ENCODE results near the gene CLASP1. TPM values are rescaled to one million over a fixed set of nuclear protein-coding genes. Genes with fewer than 3 reads are reported as not detected.
"Not testable (repeated sequence)": the region's sequence is repeated elsewhere in the genome, so short reads cannot be mapped to it uniquely, and the experiment has no call there.

CLASP1 gene
- total and polyA plus RNA-seq, 4 donors, result 11.8 to 81.8 (median 40.3) TPM

GRCh38 chr2:121639846-121640245 lies 9.4 kb downstream of the CLASP1 start:
- not testable (repeated sequence) for H3K4me1 ChIP-seq (ENCODE audit: control insufficient read depth in 1 of 2, insufficient read depth in 2 of 2, low read length in 2 of 2); H3K27ac ChIP-seq (ENCODE audit: low read depth in 1 of 2, low read length in 2 of 2); H3K4me3 ChIP-seq (ENCODE audit: low read length in 2 of 2); ATAC-seq (ENCODE audit: low FRiP score); H3K36me3 ChIP-seq (ENCODE audit: control insufficient read depth in 1 of 2, insufficient read depth in 2 of 2, low read length in 1 of 2); H3K27me3 ChIP-seq (ENCODE audit: control insufficient read depth in 1 of 2, insufficient read depth in 2 of 2, low read length in 1 of 2); H3K9me3 ChIP-seq (ENCODE audit: control insufficient read depth, low read length); DNase-seq
- intact Hi-C loops (cut with DNase I), result loop anchor here in 1 of 2 donors (10.0 kb wide), 1 partner anchor 65 kb away; no protein-coding TSS in a partner anchor
- WGBS, 2 donors, result 93 to 96% methylated on average over 4 to 6 of the region's 6 CpGs

GRCh38 chr2:121638333-121638732 lies 10.9 kb downstream of the CLASP1 start:
- no peaks in the 10 kb centered on the region for H3K36me3 ChIP-seq (ENCODE audit: control insufficient read depth in 1 of 2, insufficient read depth in 2 of 2, low read length in 1 of 2)
- 90 to 96% methylated on average over 3 of the region's 3 CpGs for WGBS, 2 donors
- H3K27ac ChIP-seq (ENCODE audit: low read depth in 1 of 2, low read length in 2 of 2), result no peak overlapping the region
- H3K9me3 ChIP-seq (ENCODE audit: control insufficient read depth, low read length), result no peaks in the 10 kb centered on the region
- ATAC-seq (ENCODE audit: low FRiP score), result no peak
- H3K4me3 ChIP-seq (ENCODE audit: low read length in 2 of 2), result no peak overlapping the region
- intact Hi-C loops (cut with DNase I), result no loop called here
- no peak for DNase-seq
- H3K4me1 ChIP-seq (ENCODE audit: control insufficient read depth in 1 of 2, insufficient read depth in 2 of 2, low read length in 2 of 2), result peaks cover 2 to 6% of the 10 kb centered on the region in 2 donors
- H3K27me3 ChIP-seq (ENCODE audit: control insufficient read depth in 1 of 2, insufficient read depth in 2 of 2, low read length in 1 of 2), result no peaks in the 10 kb centered on the region

GRCh38 chr2:121635371-121635770 lies 13.9 kb downstream of the CLASP1 start:
- intact Hi-C loops (cut with DNase I), result no loop called here
- no peak for ATAC-seq (ENCODE audit: low FRiP score)

GRCh38 chr2:121634354-121635307 lies 14.6 kb downstream of the CLASP1 start:
- H3K27ac ChIP-seq (ENCODE audit: low read depth in 1 of 2, low read length in 2 of 2), result no peak overlapping the region
- no peaks in the 10 kb centered on the region for H3K36me3 ChIP-seq (ENCODE audit: control insufficient read depth in 1 of 2, insufficient read depth in 2 of 2, low read length in 1 of 2)
- peaks cover 0 to 6% of the 10 kb centered on the region in 2 donors for H3K4me1 ChIP-seq (ENCODE audit: control insufficient read depth in 1 of 2, insufficient read depth in 2 of 2, low read length in 2 of 2)
- intact Hi-C loops (cut with DNase I), result no loop called here
- no peaks in the 10 kb centered on the region for H3K9me3 ChIP-seq (ENCODE audit: control insufficient read depth, low read length)
- H3K4me3 ChIP-seq (ENCODE audit: low read length in 2 of 2), result no peak overlapping the region
- 36 to 37% methylated on average over 6 of the region's 6 CpGs for WGBS, 2 donors
- no peak for ATAC-seq (ENCODE audit: low FRiP score)
- no peak for DNase-seq
- H3K27me3 ChIP-seq (ENCODE audit: control insufficient read depth in 1 of 2, insufficient read depth in 2 of 2, low read length in 1 of 2), result no peaks in the 10 kb centered on the region

More at GRCh38 chr2:121635371-121635770, 13.9 kb downstream of the CLASP1 start:
- H3K27ac ChIP-seq (ENCODE audit: low read depth in 1 of 2, low read length in 2 of 2), result no peak overlapping the region
- no peak overlapping the region for H3K4me3 ChIP-seq (ENCODE audit: low read length in 2 of 2)
- H3K36me3 ChIP-seq (ENCODE audit: control insufficient read depth in 1 of 2, insufficient read depth in 2 of 2, low read length in 1 of 2), result no peaks in the 10 kb centered on the region
- DNase-seq, result no peak
- H3K9me3 ChIP-seq (ENCODE audit: control insufficient read depth, low read length), result no peaks in the 10 kb centered on the region
- peaks cover 0 to 6% of the 10 kb centered on the region in 2 donors for H3K4me1 ChIP-seq (ENCODE audit: control insufficient read depth in 1 of 2, insufficient read depth in 2 of 2, low read length in 2 of 2)
- 33 to 38% methylated on average over 1 of the region's 1 CpG for WGBS, 2 donors
- no peaks in the 10 kb centered on the region for H3K27me3 ChIP-seq (ENCODE audit: control insufficient read depth in 1 of 2, insufficient read depth in 2 of 2, low read length in 1 of 2)

- no peak for DNase-seq
- Histone ChIP-seq H3K27ac (ENCODE audit: low read depth in 1 of 2, low read length in 2 of 2) (no peak overlapping the region), H3K4me1 (ENCODE audit: control insufficient read depth in 1 of 2, insufficient read depth in 2 of 2, low read length in 2 of 2) (peaks cover 0 to 6% of the 10 kb centered on the region in 2 donors), H3K36me3 (ENCODE audit: control insufficient read depth in 1 of 2, insufficient read depth in 2 of 2, low read length in 1 of 2) (no peaks in the 10 kb centered on the region), H3K9me3 (ENCODE audit: control insufficient read depth, low read length) (no peaks in the 10 kb centered on the region), H3K4me3 (ENCODE audit: low read length in 2 of 2) (no peak overlapping the region), H3K27me3 (ENCODE audit: control insufficient read depth in 1 of 2, insufficient read depth in 2 of 2, low read length in 1 of 2) (no peaks in the 10 kb centered on the region)
- no peak for ATAC-seq (ENCODE audit: low FRiP score)
- intact Hi-C loops (cut with DNase I), result no loop called here
- 83 to 87% methylated on average over 4 of the region's 4 CpGs for WGBS, 2 donors
Observed at GRCh38 chr2:121633463-121633862, 15.8 kb downstream of the CLASP1 start.

- Histone ChIP-seq H3K9me3 (ENCODE audit: control insufficient read depth, low read length) (no peaks in the 10 kb centered on the region), H3K4me1 (ENCODE audit: control insufficient read depth in 1 of 2, insufficient read depth in 2 of 2, low read length in 2 of 2) (no peaks in the 10 kb centered on the region), H3K27me3 (ENCODE audit: control insufficient read depth in 1 of 2, insufficient read depth in 2 of 2, low read length in 1 of 2) (no peaks in the 10 kb centered on the region), H3K36me3 (ENCODE audit: control insufficient read depth in 1 of 2, insufficient read depth in 2 of 2, low read length in 1 of 2) (no peaks in the 10 kb centered on the region), H3K27ac (ENCODE audit: low read depth in 1 of 2, low read length in 2 of 2) (peak overlapping the region in 1 of 2 donors; percentile 71), H3K4me3 (ENCODE audit: low read length in 2 of 2) (no peak overlapping the region)
- intact Hi-C loops (cut with DNase I), result no loop called here
- 82 to 88% methylated on average over 4 of the region's 4 CpGs for WGBS, 2 donors
- no peak for ATAC-seq (ENCODE audit: low FRiP score)
- no peak for DNase-seq
Observed at GRCh38 chr2:121627525-121628050, 21.7 kb downstream of the CLASP1 start.

- Histone ChIP-seq H3K27me3 (ENCODE audit: control insufficient read depth in 1 of 2, insufficient read depth in 2 of 2, low read length in 1 of 2) (no peaks in the 10 kb centered on the region), H3K36me3 (ENCODE audit: control insufficient read depth in 1 of 2, insufficient read depth in 2 of 2, low read length in 1 of 2) (no peaks in the 10 kb centered on the region), H3K27ac (ENCODE audit: low read depth in 1 of 2, low read length in 2 of 2) (no peak overlapping the region), H3K4me3 (ENCODE audit: low read length in 2 of 2) (no peak overlapping the region), H3K9me3 (ENCODE audit: control insufficient read depth, low read length) (no peaks in the 10 kb centered on the region), H3K4me1 (ENCODE audit: control insufficient read depth in 1 of 2, insufficient read depth in 2 of 2, low read length in 2 of 2) (no peaks in the 10 kb centered on the region)
- DNase-seq (no peak), ATAC-seq (ENCODE audit: low FRiP score) (no peak)
- WGBS, 2 donors, result 60 to 92% methylated on average over 4 of the region's 4 CpGs
- intact Hi-C loops (cut with DNase I), result no loop called here
Observed at GRCh38 chr2:121626777-121627524, 22.3 kb downstream of the CLASP1 start.

GRCh38 chr2:121625953-121626352 lies 23.3 kb downstream of the CLASP1 start:
- Histone ChIP-seq H3K4me3 (ENCODE audit: low read length in 2 of 2) (no peak overlapping the region), H3K4me1 (ENCODE audit: control insufficient read depth in 1 of 2, insufficient read depth in 2 of 2, low read length in 2 of 2) (no peaks in the 10 kb centered on the region), H3K27ac (ENCODE audit: low read depth in 1 of 2, low read length in 2 of 2) (no peak overlapping the region), H3K27me3 (ENCODE audit: control insufficient read depth in 1 of 2, insufficient read depth in 2 of 2, low read length in 1 of 2) (no peaks in the 10 kb centered on the region), H3K9me3 (ENCODE audit: control insufficient read depth, low read length) (no peaks in the 10 kb centered on the region), H3K36me3 (ENCODE audit: control insufficient read depth in 1 of 2, insufficient read depth in 2 of 2, low read length in 1 of 2) (no peaks in the 10 kb centered on the region)
- no peak for DNase-seq
- intact Hi-C loops (cut with DNase I), result no loop called here
- 95 to 100% methylated on average over 3 of the region's 3 CpGs for WGBS, 2 donors
- ATAC-seq (ENCODE audit: low FRiP score), result no peak

Data from aorta (tissue), 5 donors.